ENCODE measurements around the gene OSBPL10. TPM values are rescaled to one million over a fixed set of nuclear protein-coding genes. Genes with fewer than 3 reads are reported as not detected.

OSBPL10 gene
- total RNA-seq, 2 experiments from 2014 or later = 65.7 to 170 TPM

DNA sequence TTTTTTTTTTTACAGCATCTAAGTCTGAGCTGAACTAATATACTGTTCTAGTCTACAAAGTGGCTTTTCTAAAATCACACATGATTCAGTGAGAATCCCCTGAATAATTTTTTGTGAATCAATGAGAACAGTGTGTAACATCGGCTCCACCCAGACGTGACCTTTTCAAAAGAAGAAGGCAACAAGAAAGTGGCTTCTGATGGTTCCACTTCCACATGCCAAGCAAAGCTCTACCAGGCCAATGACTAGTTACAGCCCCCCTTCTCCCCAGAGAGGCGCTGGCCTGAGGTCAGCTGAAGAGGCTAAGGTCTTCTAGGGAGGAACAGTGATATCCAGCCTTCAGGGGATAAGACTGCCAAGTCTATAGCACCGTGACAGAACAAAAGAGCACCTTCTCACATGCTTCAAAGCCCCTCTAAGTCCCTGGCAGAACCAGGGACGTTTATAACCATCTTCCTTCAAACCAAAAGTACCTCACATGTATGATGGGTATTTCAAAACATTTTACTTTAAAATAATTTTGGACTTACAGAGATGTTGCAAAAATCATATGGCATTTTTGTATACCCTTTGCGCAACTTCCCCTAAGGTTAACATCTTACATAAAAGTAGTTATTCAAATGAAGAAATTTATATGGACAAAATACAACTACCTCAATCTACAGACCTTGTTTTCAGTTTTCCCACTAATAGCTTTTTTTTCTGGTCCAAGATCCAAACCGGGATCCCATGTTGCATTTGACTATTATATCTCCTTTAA is 177.9 kb downstream of the OSBPL10 start:
- DNase-seq (ENCODE audit: low spot score) = no peak
- Histone ChIP-seq H3K9me2 (ENCODE audit: insufficient read depth, low read length) (no peaks in the 10 kb centered on the region), H4K20me1 (ENCODE audit: insufficient read depth, low read length) (no peaks in the 10 kb centered on the region), H3K9me3 (ENCODE audit: low read length) (no peaks in the 10 kb centered on the region), H2AFZ (ENCODE audit: low read length) (no peak overlapping the region), H3K36me3 (ENCODE audit: insufficient read depth, low read length) (peaks cover 64% of the 10 kb centered on the region), H3K4me1 (ENCODE audit: insufficient read depth, low read length, poor library complexity, severe bottlenecking) (no peaks in the 10 kb centered on the region), H3K4me2 (ENCODE audit: low read length) (no peak overlapping the region), H3K27ac (ENCODE audit: low read depth, low read length, poor library complexity, severe bottlenecking) (no peak overlapping the region), H3K79me2 (ENCODE audit: insufficient read depth, low read depth, low read length) (peaks cover 67% of the 10 kb centered on the region; the same call in 1 of the 2 replicates), H3K4me3 (ENCODE audit: low read depth, low read length, poor library complexity, severe bottlenecking) (no peak overlapping the region)
- POLR2A ChIA-PET = interaction anchor here (0.5 to 1.1 kb wide), 6 partner anchors 13 to 624 kb away, joined by 3 to 4 read pairs (median 3); no protein-coding TSS in a partner anchor
- CTCF ChIA-PET (ENCODE audit: unreplicated experiment) = no interaction called here
- intact Hi-C loops (cut with micrococcal nuclease; ENCODE audit: unreplicated experiment) = no loop called here
- TF ChIP-seq, protein P1, sequence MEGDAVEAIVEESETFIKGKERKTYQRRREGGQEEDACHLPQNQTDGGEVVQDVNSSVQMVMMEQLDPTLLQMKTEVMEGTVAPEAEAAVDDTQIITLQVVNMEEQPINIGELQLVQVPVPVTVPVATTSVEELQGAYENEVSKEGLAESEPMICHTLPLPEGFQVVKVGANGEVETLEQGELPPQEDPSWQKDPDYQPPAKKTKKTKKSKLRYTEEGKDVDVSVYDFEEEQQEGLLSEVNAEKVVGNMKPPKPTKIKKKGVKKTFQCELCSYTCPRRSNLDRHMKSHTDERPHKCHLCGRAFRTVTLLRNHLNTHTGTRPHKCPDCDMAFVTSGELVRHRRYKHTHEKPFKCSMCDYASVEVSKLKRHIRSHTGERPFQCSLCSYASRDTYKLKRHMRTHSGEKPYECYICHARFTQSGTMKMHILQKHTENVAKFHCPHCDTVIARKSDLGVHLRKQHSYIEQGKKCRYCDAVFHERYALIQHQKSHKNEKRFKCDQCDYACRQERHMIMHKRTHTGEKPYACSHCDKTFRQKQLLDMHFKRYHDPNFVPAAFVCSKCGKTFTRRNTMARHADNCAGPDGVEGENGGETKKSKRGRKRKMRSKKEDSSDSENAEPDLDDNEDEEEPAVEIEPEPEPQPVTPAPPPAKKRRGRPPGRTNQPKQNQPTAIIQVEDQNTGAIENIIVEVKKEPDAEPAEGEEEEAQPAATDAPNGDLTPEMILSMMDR (conservative IDR thresholded peaks at IDR 0.05; ENCODE audit: low read length) = no peak
- TF ChIP-seq EZH2phosphoT487 (IDR thresholded peaks at IDR 0.05; ENCODE audit: borderline replicate concordance, low read depth, low read length) = no peak
- no TSS peak for BruUV-seq (replicated peaks)

DNA sequence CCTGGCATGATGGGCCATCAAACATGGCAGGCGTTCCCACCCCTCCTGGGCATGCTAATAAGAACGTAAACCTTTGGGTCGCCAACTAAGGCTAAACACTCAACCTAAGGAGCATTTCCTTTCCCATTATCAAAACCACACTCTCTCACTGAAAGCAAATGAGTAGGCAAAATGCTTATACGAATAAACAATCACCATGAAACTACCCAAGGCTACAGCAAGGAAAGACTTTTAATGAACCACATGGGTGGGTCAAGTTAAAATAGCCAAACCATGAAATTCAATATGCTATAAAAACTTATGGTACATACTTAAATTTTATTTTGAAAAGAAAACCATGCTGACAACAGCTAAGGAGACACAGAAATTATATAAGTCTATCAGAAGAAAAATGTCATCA is 180.6 kb downstream of the OSBPL10 start:
- Histone ChIP-seq H4K20me1 (ENCODE audit: insufficient read depth, low read length) (no peaks in the 10 kb centered on the region), H3K27ac (ENCODE audit: low read depth, low read length, poor library complexity, severe bottlenecking) (no peak overlapping the region)

More for the DNA sequence above, 180.6 kb downstream of the OSBPL10 start:
- H3K4me1 ChIP-seq (ENCODE audit: insufficient read depth, low read length, poor library complexity, severe bottlenecking) = no peaks in the 10 kb centered on the region
- no peaks in the 10 kb centered on the region for H3K9me2 ChIP-seq (ENCODE audit: insufficient read depth, low read length)
- ChIA-PET POLR2A (no interaction called here), CTCF (ENCODE audit: unreplicated experiment) (no interaction called here)
- H3K36me3 ChIP-seq (ENCODE audit: insufficient read depth, low read length) = peaks cover 63% of the 10 kb centered on the region
- H3K4me3 ChIP-seq (ENCODE audit: low read depth, low read length, poor library complexity, severe bottlenecking) = no peak overlapping the region
- no peak for TF ChIP-seq EZH2phosphoT487 (IDR thresholded peaks at IDR 0.05; ENCODE audit: borderline replicate concordance, low read depth, low read length)
- TF ChIP-seq, protein P1 (conservative IDR thresholded peaks at IDR 0.05; ENCODE audit: low read length) = no peak
- no peak for DNase-seq (ENCODE audit: low spot score)
- intact Hi-C loops (cut with micrococcal nuclease; ENCODE audit: unreplicated experiment) = no loop called here
- H2AFZ ChIP-seq (ENCODE audit: low read length) = no peak overlapping the region
- no peaks in the 10 kb centered on the region for H3K9me3 ChIP-seq (ENCODE audit: low read length)
- BruUV-seq (replicated peaks) = no TSS peak
- no peak overlapping the region for H3K4me2 ChIP-seq (ENCODE audit: low read length)
- peaks cover 57% of the 10 kb centered on the region; the same call in 1 of the 2 replicates for H3K79me2 ChIP-seq (ENCODE audit: insufficient read depth, low read depth, low read length)
